Measurements from ENCODE around the gene CAMK2A. TPM values are rescaled to one million over a fixed set of nuclear protein-coding genes. Genes with fewer than 3 reads are reported as not detected.

CAMK2A gene
- total RNA-seq, 1 donor from 2014 or later, result 0.30 TPM

DNA sequence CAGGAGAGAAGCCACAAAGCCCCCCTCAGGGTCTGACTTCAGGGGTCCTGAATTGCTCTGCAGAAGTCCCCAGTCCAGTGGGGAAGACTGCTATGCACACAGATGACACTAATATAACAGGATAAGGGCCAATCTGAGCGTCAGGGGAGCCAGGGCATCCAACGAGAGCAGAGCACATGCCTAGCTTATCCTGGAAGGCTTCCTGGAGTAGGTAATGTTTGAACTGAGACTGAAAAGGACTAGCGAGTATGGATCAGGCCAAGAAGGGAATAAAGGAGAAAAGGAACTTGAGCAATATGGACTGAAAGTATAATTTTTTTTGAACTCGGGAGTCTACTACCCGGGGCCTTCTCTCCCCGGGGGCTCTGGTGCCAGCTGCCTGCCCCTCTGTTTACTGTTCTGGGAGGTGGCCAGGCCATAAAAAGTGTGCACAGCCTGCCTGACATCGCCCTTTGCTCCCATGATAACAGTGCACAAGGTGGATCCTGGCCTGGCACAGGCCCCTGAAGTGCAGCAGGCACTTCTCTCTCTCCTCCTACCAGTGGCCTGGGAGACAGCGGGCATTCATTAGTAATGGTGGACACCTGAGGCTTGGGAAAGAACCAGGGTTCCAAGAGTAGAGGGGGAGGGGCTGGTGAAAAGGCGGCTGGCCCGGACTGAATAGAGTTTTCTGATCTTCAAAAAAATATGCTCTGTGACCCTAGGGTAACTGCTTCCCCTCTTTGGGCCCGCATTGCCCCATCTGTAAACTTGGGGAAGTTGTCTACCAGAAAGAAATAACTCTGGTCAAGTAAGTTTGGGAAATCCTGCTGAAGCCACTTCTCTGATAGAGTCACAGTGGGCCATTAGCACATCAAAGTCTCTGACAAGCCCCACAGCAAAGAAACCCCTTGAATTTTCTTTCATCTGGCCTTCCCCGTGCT is 104.3 kb downstream of the CAMK2A start:
- Mint-ChIP-seq H3K9me3 (no peaks in the 10 kb centered on the region), H3K4me1 (peaks cover 9% of the 10 kb centered on the region), H3K27ac (ENCODE audit: unreplicated experiment) (no peak overlapping the region), H3K36me3 (ENCODE audit: low read depth) (no peaks in the 10 kb centered on the region), H3K4me3 (no peak overlapping the region), H3K27me3 (ENCODE audit: low read depth) (peaks cover 45% of the 10 kb centered on the region)
- no peak for DNase-seq (ENCODE audit: low read depth, low spot score)
- TF ChIP-seq CTCF (conservative IDR thresholded peaks at IDR 0.05), result no peak

- H3K9me3 Mint-ChIP-seq, result no peaks in the 10 kb centered on the region
- H3K27ac Mint-ChIP-seq (ENCODE audit: unreplicated experiment), result no peak overlapping the region
- peaks cover 34% of the 10 kb centered on the region for H3K27me3 Mint-ChIP-seq (ENCODE audit: low read depth)
- no peak for DNase-seq (ENCODE audit: low read depth, low spot score)
- no peak for TF ChIP-seq CTCF (conservative IDR thresholded peaks at IDR 0.05)
- no peak overlapping the region for H3K4me3 Mint-ChIP-seq
- H3K4me1 Mint-ChIP-seq, result peaks cover 5% of the 10 kb centered on the region
- no peaks in the 10 kb centered on the region for H3K36me3 Mint-ChIP-seq (ENCODE audit: low read depth)
Observed at GRCh38 chr5:150184006-150184405, 105.6 kb downstream of the CAMK2A start.

DNA sequence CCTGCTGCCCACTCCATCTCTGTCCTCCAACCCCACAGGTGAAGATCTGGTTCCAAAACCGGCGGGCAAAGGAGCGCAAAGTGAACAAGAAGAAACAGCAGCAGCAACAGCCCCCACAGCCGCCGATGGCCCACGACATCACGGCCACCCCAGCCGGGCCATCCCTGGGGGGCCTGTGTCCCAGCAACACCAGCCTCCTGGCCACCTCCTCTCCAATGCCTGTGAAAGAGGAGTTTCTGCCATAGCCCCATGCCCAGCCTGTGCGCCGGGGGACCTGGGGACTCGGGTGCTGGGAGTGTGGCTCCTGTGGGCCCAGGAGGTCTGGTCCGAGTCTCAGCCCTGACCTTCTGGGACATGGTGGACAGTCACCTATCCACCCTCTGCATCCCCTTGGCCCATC is 106.1 kb downstream of the CAMK2A start:
- Mint-ChIP-seq H3K4me3 (no peak overlapping the region), H3K27ac (ENCODE audit: unreplicated experiment) (no peak overlapping the region), H3K36me3 (ENCODE audit: low read depth) (no peaks in the 10 kb centered on the region), H3K4me1 (peaks cover 5% of the 10 kb centered on the region), H3K9me3 (no peaks in the 10 kb centered on the region), H3K27me3 (ENCODE audit: low read depth) (peaks cover 29% of the 10 kb centered on the region)
- no peak for TF ChIP-seq CTCF (conservative IDR thresholded peaks at IDR 0.05)
- DNase-seq (ENCODE audit: low read depth, low spot score), result no peak

DNA sequence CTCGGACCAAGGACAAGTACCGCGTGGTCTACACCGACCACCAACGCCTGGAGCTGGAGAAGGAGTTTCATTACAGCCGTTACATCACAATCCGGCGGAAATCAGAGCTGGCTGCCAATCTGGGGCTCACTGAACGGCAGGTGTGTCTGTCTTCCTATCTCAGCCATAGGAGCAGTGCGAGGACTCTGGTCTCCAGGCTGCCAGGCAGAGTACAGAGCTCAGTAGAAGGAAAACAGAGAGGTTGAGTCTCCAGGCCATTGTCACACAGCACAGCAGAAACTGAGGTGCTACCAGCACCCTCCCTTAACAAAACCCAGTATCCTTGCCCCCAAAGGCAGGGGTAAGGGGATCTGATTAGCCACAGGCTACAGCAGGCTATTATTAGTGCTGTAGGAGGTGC is 106.8 kb downstream of the CAMK2A start:
- DNase-seq (ENCODE audit: low read depth, low spot score), result no peak
- Mint-ChIP-seq H3K27ac (ENCODE audit: unreplicated experiment) (no peak overlapping the region), H3K4me3 (no peak overlapping the region), H3K27me3 (ENCODE audit: low read depth) (peaks cover 22% of the 10 kb centered on the region), H3K9me3 (no peaks in the 10 kb centered on the region), H3K4me1 (peaks cover 5% of the 10 kb centered on the region), H3K36me3 (ENCODE audit: low read depth) (no peaks in the 10 kb centered on the region)
- TF ChIP-seq CTCF (conservative IDR thresholded peaks at IDR 0.05), result no peak

- Mint-ChIP-seq H3K27ac (ENCODE audit: unreplicated experiment) (no peak overlapping the region), H3K27me3 (ENCODE audit: low read depth) (peaks cover 14% of the 10 kb centered on the region), H3K36me3 (ENCODE audit: low read depth) (no peaks in the 10 kb centered on the region), H3K4me3 (no peak overlapping the region), H3K9me3 (no peaks in the 10 kb centered on the region), H3K4me1 (peaks cover 5% of the 10 kb centered on the region)
- TF ChIP-seq CTCF (conservative IDR thresholded peaks at IDR 0.05), result no peak
- no peak for DNase-seq (ENCODE audit: low read depth, low spot score)
Observed at GRCh38 chr5:150181766-150182545, 107.6 kb downstream of the CAMK2A start.

Measured in neural crest cell (in vitro differentiated cells).